Endothelial cell of umbilical vein (primary cell): ENCODE results near the gene FOXJ3. TPM values are rescaled to one million over a fixed set of nuclear protein-coding genes. Genes with fewer than 3 reads are reported as not detected.

Source experiments
- BruUV-seq: library from RNA; stranded (reverse); fragments of 400-500 nt; replicated peaks from 2 replicates; lab custom pipeline; 2021; lab: Mats Ljungman, UMichigan
- CTCF ChIA-PET: fragments of 300-600, 350-600 bp; sonication (Branson Sonifier 250); formaldehyde crosslinking; loops from one replicate; lab custom pipeline; 2021; ENCODE audit warnings: antibody characterized with exemption, inconsistent platforms; lab: Charles Lee
- POLR2A ChIA-PET: fragments of 300-600, 350-600 bp; sonication (Branson Sonifier 250); formaldehyde crosslinking; loops from one replicate; lab custom pipeline; 2021; ENCODE audit warnings: antibody characterized with exemption, inconsistent platforms; lab: Charles Lee
- DNase-seq: peaks from one replicate; pipeline ENCODE4 v3.0.0-alpha.2; 2011; ENCODE audit warnings: low read depth, low spot score
- FAIRE-seq: peaks from 2 replicates; lab custom pipeline; 2011; peaks lifted over from hg19 to GRCh38; lab: Jason Lieb, UNC
- H2AFZ ChIP-seq: 2 replicates; pipeline ENCODE4 v1.6.0; 2012; ENCODE audit warnings: low read depth, low read length, control low read depth, inconsistent platforms
- H3K27ac ChIP-seq: 2 replicates; pipeline ENCODE4 v1.5.1; 2011; ENCODE audit warnings: low read depth, mild to moderate bottlenecking, control low read depth, low read length, moderate library complexity; ENCODE audit not compliant: insufficient read depth
- H3K27me3 ChIP-seq, 2 experiments: 2 replicates each; pipeline versions ENCODE4 v1.6.0 to v1.6.1; 2011; ENCODE audit warnings: low read length in 2 of 2, mixed read lengths in 1 of 2; ENCODE audit not compliant: control insufficient read depth in 2 of 2, insufficient read depth in 2 of 2
- H3K36me3 ChIP-seq, 2 experiments: 2 replicates in 1 of 2; 3 replicates in 1 of 2; pipeline ENCODE4 v1.5.1; 2011; ENCODE audit warnings: low read length in 2 of 2, mild to moderate bottlenecking in 1 of 2, moderate library complexity in 1 of 2; ENCODE audit not compliant: control insufficient read depth in 2 of 2, insufficient read depth in 2 of 2; ENCODE audit errors: extremely low read depth in 1 of 2
- H3K4me1 ChIP-seq: 3 replicates; pipeline ENCODE4 v1.5.1; 2011; ENCODE audit warnings: mild to moderate bottlenecking, low read length; ENCODE audit not compliant: control insufficient read depth, insufficient read depth; ENCODE audit errors: extremely low read depth
- H3K4me2 ChIP-seq: 2 replicates; pipeline ENCODE4 v1.6.1; 2011; ENCODE audit warnings: low read length, control low read depth, mixed read lengths; ENCODE audit not compliant: insufficient read depth
- H3K4me3 ChIP-seq, 3 experiments: fragments of 200-600 bp in 1 of 3; sonication (generic), shearing (Covaris generic) in 1 of 3; replicated peaks in 1 of 3; 2 replicates each; pipeline ENCODE4 v1.5.1; 2011 to 2016; ENCODE audit warnings: control low read depth in 3 of 3, low read length in 3 of 3, mild to moderate bottlenecking in 2 of 3, inconsistent platforms in 1 of 3, low read depth in 1 of 3, moderate library complexity in 1 of 3; ENCODE audit not compliant: insufficient read depth in 1 of 3
- H3K79me2 ChIP-seq: 2 replicates; pipeline ENCODE4 v1.6.0; 2012; ENCODE audit warnings: low read length, inconsistent platforms; ENCODE audit not compliant: control insufficient read depth, insufficient read depth
- H3K9ac ChIP-seq: replicated peaks from 2 replicates; pipeline ENCODE3; 2011; ENCODE audit warnings: low read length, control low read depth; ENCODE audit not compliant: insufficient read depth; ENCODE audit errors: extremely low read depth
- H3K9me1 ChIP-seq: replicated peaks from 3 replicates; pipeline ENCODE4 v1.6.0; 2011; ENCODE audit warnings: mild to moderate bottlenecking, low read length; ENCODE audit not compliant: control insufficient read depth, insufficient read depth; ENCODE audit errors: extremely low read depth
- H3K9me3 ChIP-seq: replicated peaks from 2 replicates; pipeline ENCODE4 v1.5.1; 2012; ENCODE audit warnings: low read length, inconsistent platforms; ENCODE audit not compliant: control insufficient read depth, insufficient read depth
- H4K20me1 ChIP-seq: replicated peaks from 2 replicates; pipeline ENCODE3; 2011; ENCODE audit warnings: mild to moderate bottlenecking, low read length; ENCODE audit not compliant: control insufficient read depth, insufficient read depth; ENCODE audit errors: extremely low read depth
- EZH2 ChIP-seq: IDR thresholded peaks from 2 replicates; pipeline ENCODE4 v1.6.1; 2012; ENCODE audit warnings: borderline replicate concordance, low read depth, mild to moderate bottlenecking, moderate library complexity, low read length, inconsistent platforms; ENCODE audit not compliant: severe bottlenecking
- FOS ChIP-seq: IDR thresholded peaks from 2 replicates; pipeline ENCODE4 v1.6.1; 2011; ENCODE audit warnings: mild to moderate bottlenecking, low read length, moderate library complexity, borderline replicate concordance; ENCODE audit not compliant: insufficient read depth
- GATA2 ChIP-seq: IDR thresholded peaks from 2 replicates; pipeline ENCODE4 v1.7.0; 2011; ENCODE audit warnings: low read depth, mild to moderate bottlenecking, moderate library complexity, mixed read lengths, low read length; ENCODE audit not compliant: insufficient read length, insufficient read depth
- JUN ChIP-seq: IDR thresholded peaks from 2 replicates; pipeline ENCODE4 v1.6.1; 2011; ENCODE audit warnings: borderline replicate concordance, low read depth; ENCODE audit not compliant: insufficient read length, insufficient read depth
- MAX ChIP-seq: IDR thresholded peaks from 2 replicates; pipeline ENCODE4 v1.6.1; 2011; ENCODE audit not compliant: insufficient read depth, insufficient read length
- MYC ChIP-seq: IDR thresholded peaks from one replicate; pipeline ENCODE4 v1.6.1; 2011; ENCODE audit warnings: mild to moderate bottlenecking, low read depth, low read length
- POLR2A ChIP-seq: IDR thresholded peaks from 2 replicates; pipeline ENCODE4 v1.6.1; 2012; ENCODE audit warnings: low read depth, mild to moderate bottlenecking, control low read depth, low read length
- POLR2AphosphoS5 ChIP-seq: IDR thresholded peaks from 2 replicates; pipeline ENCODE4 v1.6.1; 2012; ENCODE audit warnings: low read depth, mild to moderate bottlenecking, control low read depth, low read length, moderate library complexity; ENCODE audit not compliant: insufficient read depth
- dilution Hi-C: fragments of 300-500 bp; cut with MboI; formaldehyde crosslinking; loops from one replicate; pipeline ENCODE4 v1.15.0; 2019; ENCODE audit warnings: low sequenced_read_pairs; ENCODE audit not compliant: extremely low pct_ligation_motif_present
- intact Hi-C: fragments of 100-400 bp; cut with micrococcal nuclease; formaldehyde crosslinking; loops from one replicate; pipeline ENCODE4 v1.10.0; 2022
- polyA plus RNA-seq, 4 experiments: library from polyadenylated mRNA; depleted of rRNA in 3 of 4; stranded (reverse) in 3 of 4; unstranded in 1 of 4; fragments of >200 nt; gene quantifications; 2 replicates each; pipeline versions ENCODE4 v1.2.1 to v1.2.3, GENCODE V29; 2011 to 2012; ENCODE audit warnings: missing spikeins in 1 of 4
- total RNA-seq: library from RNA; stranded (reverse); gene quantifications from 2 replicates; pipeline ENCODE4 v1.2.3, GENCODE V29; 2021
- TF ChIP-seq, protein P1 (sequence below), 2 donors: IDR thresholded peaks; 1 replicate in 1 of 2; 2 replicates in 1 of 2; pipeline ENCODE4 v1.5.1; 2011; ENCODE audit warnings: low read length in 2 of 2, mild to moderate bottlenecking in 2 of 2, moderate library complexity in 2 of 2, control low read depth in 1 of 2, inconsistent platforms in 1 of 2, low read depth in 1 of 2; ENCODE audit not compliant: insufficient read depth in 1 of 2; ENCODE audit errors: extremely low read depth in 1 of 2

FOXJ3 gene
- total and polyA plus RNA-seq, 2 donors (not counting 3 experiments of a cell fraction or from before 2014, with no cell fraction given), result 34.7 to 38.8 TPM

DNA sequence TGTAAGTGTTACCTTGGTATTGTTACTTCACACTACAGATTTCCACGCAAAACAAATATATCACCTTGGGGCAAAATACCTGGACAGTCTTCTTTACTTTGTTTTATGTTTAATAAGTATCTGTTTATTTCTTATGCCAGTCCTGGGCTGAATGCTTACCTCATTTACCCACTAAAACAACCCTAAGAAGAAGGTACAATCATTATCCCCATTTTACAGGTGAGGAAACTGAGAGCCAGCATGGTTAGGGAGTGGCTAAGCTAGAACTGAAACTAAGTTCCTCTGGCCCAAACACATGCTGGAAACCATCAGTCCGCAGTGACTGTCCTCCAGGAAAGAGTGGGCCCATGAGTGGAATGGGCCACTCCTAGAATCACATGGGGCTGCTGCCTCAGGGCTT lies 194.8 kb downstream of the FOXJ3 start:
- CTCF ChIA-PET, result no interaction called here
- POLR2A ChIA-PET, result no interaction called here

More for the DNA sequence above, 194.8 kb downstream of the FOXJ3 start:
- no peaks in the 10 kb centered on the region for H3K9me3 ChIP-seq
- no peaks in the 10 kb centered on the region for H4K20me1 ChIP-seq
- no peak overlapping the region for H3K27ac ChIP-seq
- peaks cover 9 to 11% of the 10 kb centered on the region in 2 experiments for H3K27me3 ChIP-seq
- no peak overlapping the region for H3K9ac ChIP-seq
- H2AFZ ChIP-seq, result no peak overlapping the region
- TF ChIP-seq JUN, result no peak
- TF ChIP-seq, protein P1, sequence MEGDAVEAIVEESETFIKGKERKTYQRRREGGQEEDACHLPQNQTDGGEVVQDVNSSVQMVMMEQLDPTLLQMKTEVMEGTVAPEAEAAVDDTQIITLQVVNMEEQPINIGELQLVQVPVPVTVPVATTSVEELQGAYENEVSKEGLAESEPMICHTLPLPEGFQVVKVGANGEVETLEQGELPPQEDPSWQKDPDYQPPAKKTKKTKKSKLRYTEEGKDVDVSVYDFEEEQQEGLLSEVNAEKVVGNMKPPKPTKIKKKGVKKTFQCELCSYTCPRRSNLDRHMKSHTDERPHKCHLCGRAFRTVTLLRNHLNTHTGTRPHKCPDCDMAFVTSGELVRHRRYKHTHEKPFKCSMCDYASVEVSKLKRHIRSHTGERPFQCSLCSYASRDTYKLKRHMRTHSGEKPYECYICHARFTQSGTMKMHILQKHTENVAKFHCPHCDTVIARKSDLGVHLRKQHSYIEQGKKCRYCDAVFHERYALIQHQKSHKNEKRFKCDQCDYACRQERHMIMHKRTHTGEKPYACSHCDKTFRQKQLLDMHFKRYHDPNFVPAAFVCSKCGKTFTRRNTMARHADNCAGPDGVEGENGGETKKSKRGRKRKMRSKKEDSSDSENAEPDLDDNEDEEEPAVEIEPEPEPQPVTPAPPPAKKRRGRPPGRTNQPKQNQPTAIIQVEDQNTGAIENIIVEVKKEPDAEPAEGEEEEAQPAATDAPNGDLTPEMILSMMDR (IDR thresholded peaks at IDR 0.05; ENCODE audit: extremely low read depth in 1 of 2, insufficient read depth in 1 of 2, low read depth in 1 of 2, low read length in 2 of 2), result no peak
- no peak for TF ChIP-seq MAX
- no peak for TF ChIP-seq EZH2
- TF ChIP-seq MYC, result no peak
- no peak for TF ChIP-seq POLR2AphosphoS5
- no peak for TF ChIP-seq POLR2A
- TF ChIP-seq FOS, result no peak
- TF ChIP-seq GATA2, result no peak
- H3K79me2 ChIP-seq, result no peaks in the 10 kb centered on the region
- no peak overlapping the region for H3K4me2 ChIP-seq
- intact Hi-C loops, result loop anchor here (10.0 kb wide), 1 partner anchor 325 kb away; no protein-coding TSS in a partner anchor
- DNase-seq (no peak), FAIRE-seq (no peak)
- H3K4me3 ChIP-seq, result no peak overlapping the region
- no TSS peak for BruUV-seq
- H3K36me3 ChIP-seq, result no peaks in the 10 kb centered on the region
- no peaks in the 10 kb centered on the region for H3K4me1 ChIP-seq
- dilution Hi-C loops, result no loop called here
- no peaks in the 10 kb centered on the region for H3K9me1 ChIP-seq
